Measurements from ENCODE around the gene CHCHD1.

- TF ChIP-seq EZH2phosphoT487 (IDR thresholded peaks at IDR 0.05; ENCODE audit: low read depth, severe bottlenecking, unreplicated experiment) (no peak), CTCF (IDR thresholded peaks at IDR 0.05; ENCODE audit: poor library complexity) (no peak)
Observed at GRCh38 chr10:73810358-73810734, 28.5 kb downstream of the CHCHD1 start.
